Stimulated activated CD4-positive, alpha-beta T cell treated with anti-CD3 and anti-CD28 coated beads, Interleukin-4, amount 100 ng/mL, for 4 hours (primary cell): ENCODE measurements around the gene SAYSD1.

Experiments used
- DNase-seq, 2 experiments: peaks; one replicate each; pipeline ENCODE4 v3.0.0-alpha.2; 2020

The SAYSD1 gene

GRCh38 chr6:39078695-39079094, 36.3 kb downstream of the SAYSD1 start:
- no peak for DNase-seq

GRCh38 chr6:39077882-39078594, 36.9 kb downstream of the SAYSD1 start:
- DNase-seq: no peak

GRCh38 chr6:39076623-39077535, 38.1 kb downstream of the SAYSD1 start:
- DNase-seq: no peak

- no peak for DNase-seq
Observed at GRCh38 chr6:39075807-39076622, 39.0 kb downstream of the SAYSD1 start.

- DNase-seq: no peak
Observed at GRCh38 chr6:39075010-39075686, 39.8 kb downstream of the SAYSD1 start.

- DNase-seq: no peak
Observed at GRCh38 chr6:39074486-39074885, 40.5 kb downstream of the SAYSD1 start.

GRCh38 chr6:39073471-39074355, 41.3 kb downstream of the SAYSD1 start:
- no peak for DNase-seq

GRCh38 chr6:39072830-39073229, 42.2 kb downstream of the SAYSD1 start:
- DNase-seq: no peak

GRCh38 chr6:39068391-39068790, 46.6 kb downstream of the SAYSD1 start:
- no peak for DNase-seq

GRCh38 chr6:39065561-39065960, 49.4 kb downstream of the SAYSD1 start:
- DNase-seq: no peak

- no peak for DNase-seq
Observed at GRCh38 chr6:39063526-39063925, 51.5 kb downstream of the SAYSD1 start.

- DNase-seq: no peak
Observed at GRCh38 chr6:39062014-39062740, 52.8 kb downstream of the SAYSD1 start.

GRCh38 chr6:39061588-39061987, 53.4 kb downstream of the SAYSD1 start:
- no peak for DNase-seq

GRCh38 chr6:39061182-39061581, 53.8 kb downstream of the SAYSD1 start:
- DNase-seq: no peak

GRCh38 chr6:39060467-39061160, 54.4 kb downstream of the SAYSD1 start:
- no peak for DNase-seq

- no peak for DNase-seq
Observed at GRCh38 chr6:39059496-39060310, 55.3 kb downstream of the SAYSD1 start.

GRCh38 chr6:39058471-39059147, 56.4 kb downstream of the SAYSD1 start:
- DNase-seq: no peak

GRCh38 chr6:39057251-39058155, 57.5 kb downstream of the SAYSD1 start:
- DNase-seq: no peak
